Neuronal stem cell (in vitro differentiated cells): ENCODE data around the gene ST6GAL1.
A peak's percentile ranks its signal among the peaks of the same experiment; 100 is the strongest.

Experiments
- DNase-seq: peaks from one replicate; pipeline ENCODE4 v3.0.0-alpha.2; 2013; ENCODE audit warnings: low spot score
- H2AFZ ChIP-seq: one replicate; pipeline ENCODE4 v1.6.1; 2013; ENCODE audit warnings: mild to moderate bottlenecking, low read length, inconsistent platforms
- H2AK5ac ChIP-seq: 2 replicates; pipeline ENCODE4 v1.6.1; 2013; ENCODE audit warnings: low read depth, mild to moderate bottlenecking, inconsistent platforms, low read length, moderate library complexity, mixed read lengths
- H2BK120ac ChIP-seq: 2 replicates; pipeline ENCODE4 v1.6.1; 2013; ENCODE audit warnings: low read depth, mild to moderate bottlenecking, inconsistent platforms, low read length, moderate library complexity, mixed read lengths
- H2BK12ac ChIP-seq: one replicate; pipeline ENCODE4 v1.6.1; 2013; ENCODE audit warnings: low read length, inconsistent platforms
- H2BK15ac ChIP-seq: 2 replicates; pipeline ENCODE4 v1.6.1; 2013; ENCODE audit warnings: mild to moderate bottlenecking, low read length, inconsistent platforms, mixed read lengths
- H2BK5ac ChIP-seq: one replicate; pipeline ENCODE4 v1.6.1; 2013; ENCODE audit warnings: inconsistent platforms, mild to moderate bottlenecking, low read length, moderate library complexity
- H3K14ac ChIP-seq: one replicate; pipeline ENCODE4 v1.6.1; 2013; ENCODE audit warnings: low read length, inconsistent platforms
- H3K18ac ChIP-seq: 2 replicates; pipeline ENCODE4 v1.6.1; 2013; ENCODE audit warnings: low read length, inconsistent platforms
- H3K23ac ChIP-seq: 2 replicates; pipeline ENCODE4 v1.6.1; 2013; ENCODE audit warnings: low read depth, mild to moderate bottlenecking, mixed read lengths, low read length, inconsistent platforms; ENCODE audit not compliant: poor library complexity
- H3K27ac ChIP-seq: replicated peaks from 3 replicates; pipeline ENCODE4 v1.5.1; 2013; ENCODE audit warnings: low read length, inconsistent platforms
- H3K27me3 ChIP-seq, 3 experiments: 2 replicates each; pipeline ENCODE4 v1.6.1; 2013; ENCODE audit warnings: low read length in 3 of 3, mild to moderate bottlenecking in 2 of 3, inconsistent platforms in 1 of 3, low read depth in 1 of 3, mixed read lengths in 1 of 3, moderate library complexity in 1 of 3; ENCODE audit not compliant: control insufficient read depth in 3 of 3, insufficient read depth in 3 of 3
- H3K36me3 ChIP-seq, 2 donors: replicated peaks in 1 of 2; 2 replicates each; pipeline ENCODE4 v1.6.1; 2013; ENCODE audit warnings: low read length in 2 of 2; ENCODE audit not compliant: control insufficient read depth in 2 of 2, insufficient read depth in 2 of 2
- H3K4ac ChIP-seq: 2 replicates; pipeline ENCODE4 v1.6.1; 2013; ENCODE audit warnings: inconsistent platforms, mild to moderate bottlenecking, low read length, moderate library complexity
- H3K4me1 ChIP-seq, 2 donors: 1 replicate in 1 of 2; 2 replicates in 1 of 2; pipeline ENCODE4 v1.6.1; 2013; ENCODE audit warnings: low read length in 2 of 2, low read depth in 1 of 2; ENCODE audit not compliant: control insufficient read depth in 2 of 2, insufficient read depth in 1 of 2
- H3K4me2 ChIP-seq: one replicate; pipeline ENCODE4 v1.6.1; 2013; ENCODE audit warnings: mild to moderate bottlenecking, low read length, inconsistent platforms; ENCODE audit not compliant: insufficient read depth, poor library complexity, severe bottlenecking
- H3K4me3 ChIP-seq, 2 donors: 2 replicates each; pipeline ENCODE4 v1.5.1; 2013; ENCODE audit warnings: low read length in 2 of 2, mild to moderate bottlenecking in 2 of 2, inconsistent platforms in 1 of 2, moderate library complexity in 1 of 2
- H3K79me1 ChIP-seq: one replicate; pipeline ENCODE4 v1.6.1; 2013; ENCODE audit warnings: low read depth, mild to moderate bottlenecking, inconsistent platforms, low read length, moderate library complexity
- H3K9ac ChIP-seq: one replicate; pipeline ENCODE4 v1.6.1; 2013; ENCODE audit warnings: mild to moderate bottlenecking, low read depth, low read length, inconsistent platforms; ENCODE audit not compliant: poor library complexity
- H3K9me3 ChIP-seq, 2 donors: replicated peaks in 1 of 2; 2 replicates each; pipeline versions ENCODE3 to v1.6.1; 2013; ENCODE audit warnings: low read length in 2 of 2, mild to moderate bottlenecking in 2 of 2, inconsistent platforms in 1 of 2, low read depth in 1 of 2, mixed read lengths in 1 of 2, moderate library complexity in 1 of 2; ENCODE audit not compliant: control insufficient read depth in 2 of 2, insufficient read depth in 1 of 2
- H4K8ac ChIP-seq: one replicate; pipeline ENCODE4 v1.6.1; 2013; ENCODE audit warnings: low read depth, mild to moderate bottlenecking, inconsistent platforms, low read length, moderate library complexity
- H4K91ac ChIP-seq: one replicate; pipeline ENCODE4 v1.6.1; 2013; ENCODE audit warnings: low read length, low read depth, mild to moderate bottlenecking, inconsistent platforms; ENCODE audit not compliant: poor library complexity
- WGBS, 2 donors: extraction: QIAGEN DNeasy Blood & Tissue Kit; methylation state at CpG; one replicate each; pipeline ENCODE4 v1.1.7; 2013; ENCODE audit warnings: missing lambda C conversion rate in 2 of 2, mixed read lengths in 1 of 2; ENCODE audit not compliant: insufficient read length in 2 of 2, insufficient replicate concordance in 1 of 2; ENCODE audit errors: extremely low coverage in 2 of 2; 5-methylcytosine and 5-hydroxymethylcytosine counted together

Gene ST6GAL1

DNA sequence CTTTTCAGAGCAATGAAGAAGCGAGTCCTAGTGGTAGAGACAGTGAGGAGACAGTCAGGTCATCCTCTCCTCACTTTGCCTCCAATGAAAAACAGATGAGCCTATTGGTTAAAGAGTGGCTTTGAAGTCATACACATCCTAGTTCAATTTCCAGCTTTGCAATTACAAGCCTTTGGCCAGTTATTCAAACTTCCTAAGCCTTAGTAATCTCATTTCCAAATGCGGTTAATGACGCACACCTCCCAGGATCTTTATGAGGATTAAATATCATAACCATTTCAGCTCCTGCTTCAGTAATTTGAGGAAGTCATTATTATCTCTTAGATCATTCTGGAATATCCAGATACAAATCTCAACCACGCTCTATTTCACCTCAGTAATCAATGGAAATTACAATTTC lies 10.0 kb upstream of the ST6GAL1 start:
- Histone ChIP-seq H3K9me3 (no peaks in the 10 kb centered on the region), H2AK5ac (no peak overlapping the region), H3K23ac (no peak overlapping the region), H2BK120ac (no peak overlapping the region), H3K14ac (no peak overlapping the region), H4K8ac (no peak overlapping the region), H2BK15ac (no peak overlapping the region), H3K4me3 (no peak overlapping the region), H2BK5ac (no peak overlapping the region), H3K18ac (no peak overlapping the region), H3K4ac (no peak overlapping the region), H2AFZ (no peak overlapping the region), H2BK12ac (no peak overlapping the region), H3K27me3 (peaks cover 0 to 12% (median 0%) of the 10 kb centered on the region in 3 experiments), H3K4me2 (no peak overlapping the region), H3K27ac (no peak overlapping the region), H3K36me3 (no peaks in the 10 kb centered on the region), H3K9ac (no peak overlapping the region), H3K79me1 (no peaks in the 10 kb centered on the region), H4K91ac (no peak overlapping the region), H3K4me1 (no peaks in the 10 kb centered on the region)
- WGBS, 2 donors: no CpG with 5 or more reads among the region's 4 CpGs
- no peak for DNase-seq

DNA sequence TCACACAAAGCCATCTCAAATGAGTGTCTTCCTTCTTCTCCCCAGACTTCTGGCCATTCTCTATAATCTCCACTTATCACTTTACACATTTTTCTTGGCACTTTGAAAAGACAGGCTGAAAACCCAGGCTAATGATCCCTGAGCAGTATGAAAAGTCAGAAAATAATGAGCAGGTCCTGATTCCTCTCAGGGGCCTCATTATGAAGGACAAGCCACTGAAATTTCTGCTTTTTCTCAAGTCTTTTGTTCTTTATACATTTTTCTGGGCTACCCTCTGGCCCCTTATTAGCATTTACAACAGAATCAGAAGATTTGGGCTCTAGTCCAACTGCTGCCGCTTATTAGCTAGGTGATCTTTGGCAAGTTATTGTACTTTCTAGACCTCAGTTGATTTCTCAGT lies 9.5 kb upstream of the ST6GAL1 start:
- H3K14ac ChIP-seq: no peak overlapping the region
- H2BK120ac ChIP-seq: no peak overlapping the region
- WGBS, 2 donors: no CpG with 5 or more reads among the region's 1 CpG
- no peak overlapping the region for H4K8ac ChIP-seq
- H3K4ac ChIP-seq: no peak overlapping the region
- no peak overlapping the region for H2BK12ac ChIP-seq
- H3K9me3 ChIP-seq: no peaks in the 10 kb centered on the region
- H2AK5ac ChIP-seq: no peak overlapping the region
- no peaks in the 10 kb centered on the region for H3K79me1 ChIP-seq
- no peak overlapping the region for H3K9ac ChIP-seq
- H3K36me3 ChIP-seq: no peaks in the 10 kb centered on the region
- H3K4me3 ChIP-seq: no peak overlapping the region
- H3K18ac ChIP-seq: no peak overlapping the region
- DNase-seq: no peak
- H2BK15ac ChIP-seq: no peak overlapping the region
- no peak overlapping the region for H3K4me2 ChIP-seq
- no peaks in the 10 kb centered on the region for H3K4me1 ChIP-seq
- H3K27me3 ChIP-seq: peaks cover 0 to 12% (median 0%) of the 10 kb centered on the region in 3 experiments
- H2BK5ac ChIP-seq: no peak overlapping the region
- no peak overlapping the region for H2AFZ ChIP-seq
- no peak overlapping the region for H4K91ac ChIP-seq
- H3K27ac ChIP-seq: no peak overlapping the region
- no peak overlapping the region for H3K23ac ChIP-seq

DNA sequence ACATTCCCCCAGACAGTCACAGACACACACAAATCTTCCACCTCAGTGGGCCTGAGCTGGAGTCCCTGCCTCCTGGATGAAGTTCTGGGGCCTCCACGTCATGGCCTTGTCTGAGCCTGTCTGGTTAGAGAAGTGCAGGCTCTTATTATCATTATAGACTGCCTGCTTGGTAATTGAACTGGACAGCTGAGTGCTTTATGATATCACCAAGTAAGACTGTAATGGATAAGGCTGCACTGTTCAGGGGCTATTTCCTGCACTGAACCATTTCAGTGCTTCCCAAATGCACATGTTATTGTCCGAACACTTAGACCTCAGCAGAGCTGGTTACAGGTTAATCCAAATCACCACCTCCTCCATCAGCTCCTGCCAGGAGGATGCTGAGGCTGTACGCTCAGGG lies 8.7 kb upstream of the ST6GAL1 start:
- Histone ChIP-seq H2AK5ac (no peak overlapping the region), H3K4me1 (no peaks in the 10 kb centered on the region), H3K27me3 (peaks cover 0 to 8% (median 0%) of the 10 kb centered on the region in 3 experiments), H3K4me2 (no peak overlapping the region), H2BK12ac (no peak overlapping the region), H4K8ac (no peak overlapping the region), H2BK15ac (no peak overlapping the region), H3K36me3 (no peaks in the 10 kb centered on the region), H3K27ac (no peak overlapping the region), H2BK120ac (no peak overlapping the region), H2AFZ (no peak overlapping the region), H3K9ac (no peak overlapping the region), H2BK5ac (no peak overlapping the region), H3K4ac (no peak overlapping the region), H3K4me3 (no peak overlapping the region), H3K18ac (no peak overlapping the region), H4K91ac (no peak overlapping the region), H3K23ac (no peak overlapping the region), H3K79me1 (no peaks in the 10 kb centered on the region), H3K14ac (no peak overlapping the region), H3K9me3 (no peaks in the 10 kb centered on the region)
- no peak for DNase-seq
- no CpG with 5 or more reads among the region's 3 CpGs for WGBS, 2 donors

DNA sequence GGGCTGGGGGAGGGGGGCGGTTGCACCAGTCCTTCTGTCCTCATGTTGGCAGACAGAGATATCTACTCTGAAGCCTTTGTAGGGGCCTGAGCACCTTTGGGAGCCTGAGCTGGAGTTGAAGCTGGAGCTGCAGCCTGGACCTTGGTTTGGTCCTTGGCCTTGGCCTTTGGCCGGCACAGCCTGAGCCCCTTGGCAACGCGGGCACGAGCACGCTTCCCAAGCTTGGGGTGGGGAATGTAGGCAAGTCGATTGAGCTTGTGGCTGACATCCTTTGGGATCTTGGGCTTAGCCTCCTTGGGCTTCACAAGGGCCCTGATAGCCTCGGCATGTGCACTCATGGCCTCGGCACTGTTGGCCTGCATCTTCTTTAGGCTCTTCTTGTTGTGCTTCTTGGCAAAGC lies 8.1 kb upstream of the ST6GAL1 start:
- H3K4me2 ChIP-seq: no peak overlapping the region
- H3K4me3 ChIP-seq: no peak overlapping the region
- H3K14ac ChIP-seq: no peak overlapping the region
- H3K4me1 ChIP-seq: no peaks in the 10 kb centered on the region
- H3K36me3 ChIP-seq: no peaks in the 10 kb centered on the region
- no peak overlapping the region for H2AK5ac ChIP-seq
- H3K9me3 ChIP-seq: no peaks in the 10 kb centered on the region
- no CpG with 5 or more reads among the region's 9 CpGs for WGBS, 2 donors
- H3K79me1 ChIP-seq: no peaks in the 10 kb centered on the region
- peak overlapping the region; percentile 5 for H3K18ac ChIP-seq
- peaks cover 0 to 5% (median 0%) of the 10 kb centered on the region in 3 experiments for H3K27me3 ChIP-seq
- H2BK5ac ChIP-seq: no peak overlapping the region
- no peak overlapping the region for H2BK120ac ChIP-seq
- no peak overlapping the region for H2BK12ac ChIP-seq
- H3K4ac ChIP-seq: no peak overlapping the region
- no peak overlapping the region for H2BK15ac ChIP-seq
- no peak overlapping the region for H3K23ac ChIP-seq
- H3K9ac ChIP-seq: no peak overlapping the region
- DNase-seq: no peak
- H2AFZ ChIP-seq: no peak overlapping the region
- no peak overlapping the region for H4K8ac ChIP-seq
- H3K27ac ChIP-seq: no peak overlapping the region
- H4K91ac ChIP-seq: no peak overlapping the region
